AG04450 (cell line): ENCODE results near the gene TTC7B. TPM values are rescaled to one million over a fixed set of nuclear protein-coding genes. Genes with fewer than 3 reads are reported as not detected.

Experiments
- CTCF ChIA-PET: fragments of 300-600, 350-600 bp; formaldehyde crosslinking; extraction: SDS; loops from one replicate; lab custom pipeline; 2022; ENCODE audit warnings: antibody characterized with exemption, inconsistent platforms; lab: Charles Lee
- POLR2A ChIA-PET: fragments of 350-600 bp; formaldehyde crosslinking; extraction: SDS; loops from one replicate; lab custom pipeline; 2021; ENCODE audit warnings: antibody characterized with exemption, inconsistent platforms; lab: Yijun Ruan, JAX
- DNase-seq: peaks from one replicate; pipeline ENCODE4 v3.0.0-alpha.2; 2011; ENCODE audit warnings: low read depth, low spot score
- H3K27ac ChIP-seq: one replicate; pipeline ENCODE4 v1.5.1; 2012; ENCODE audit warnings: low read depth, low read length, control low read depth
- H3K27me3 ChIP-seq: one replicate; pipeline ENCODE4 v1.6.0; 2012; ENCODE audit warnings: low read length; ENCODE audit not compliant: control insufficient read depth, insufficient read depth
- H3K4me3 ChIP-seq: 2 replicates; pipeline ENCODE4 v1.5.1; 2011; ENCODE audit warnings: mild to moderate bottlenecking, low read depth, low read length, control low read depth
- H3K9me3 ChIP-seq: 2 replicates; pipeline ENCODE4 v1.5.1; 2012; ENCODE audit warnings: low read length; ENCODE audit not compliant: control insufficient read depth, insufficient read depth
- CTCF ChIP-seq: IDR thresholded peaks from 2 replicates; pipeline ENCODE4 v1.5.1; 2011; ENCODE audit warnings: low read depth, low read length, control low read depth, inconsistent platforms
- polyA plus RNA-seq: library from polyadenylated mRNA; depleted of rRNA; stranded (reverse); fragments of >200 nt; gene quantifications from 2 replicates; pipeline ENCODE4 v1.2.3, GENCODE V29; 2011

TTC7B gene
- polyA plus RNA-seq, 1 experiment = 36.0 TPM

- no peak for TF ChIP-seq CTCF
- DNase-seq = no peak
- ChIA-PET CTCF (interaction anchor here (0.8 to 5.5 kb wide), 41 partner anchors 11 to 494 kb away, joined by 3 to 104 read pairs (median 6); partner anchors contain the start of gene NRDE2), POLR2A (interaction anchor here (1.0 to 1.6 kb wide), 3 partner anchors 10 to 378 kb away, joined by 3 to 12 read pairs (median 3); partner anchors contain the start of gene CALM1)
- no peaks in the 10 kb centered on the region for H3K27me3 ChIP-seq
- H3K4me3 ChIP-seq = peak overlapping the region; percentile 78
- no peaks in the 10 kb centered on the region for H3K9me3 ChIP-seq
- H3K27ac ChIP-seq = no peak overlapping the region
These were observed 57.3 kb downstream of the TTC7B start for GRCh38 chr14:90758959-90759358.

- Histone ChIP-seq H3K27ac (peak overlapping the region; percentile 57), H3K27me3 (no peaks in the 10 kb centered on the region), H3K4me3 (peak overlapping the region; percentile 78), H3K9me3 (no peaks in the 10 kb centered on the region)
- peak; percentile 74 for DNase-seq
- POLR2A ChIA-PET = interaction anchor here (0.6 to 1.6 kb wide), 6 partner anchors 11 to 456 kb away, joined by 3 to 12 read pairs (median 3); partner anchors contain the start of gene CALM1
- CTCF ChIA-PET = interaction anchor here (0.6 to 5.5 kb wide), 49 partner anchors 9 to 523 kb away, joined by 3 to 104 read pairs (median 5); no protein-coding TSS in a partner anchor
- peak; percentile 84 for TF ChIP-seq CTCF
These were observed 58.0 kb downstream of the TTC7B start for GRCh38 chr14:90758028-90758889.

GRCh38 chr14:90757452-90757851 is 58.8 kb downstream of the TTC7B start:
- TF ChIP-seq CTCF = no peak
- H3K27ac ChIP-seq = no peak overlapping the region
- no peak for DNase-seq
- CTCF ChIA-PET = interaction anchor here (1.0 to 5.5 kb wide), 13 partner anchors 9 to 492 kb away, joined by 3 to 104 read pairs (median 7); no protein-coding TSS in a partner anchor
- H3K27me3 ChIP-seq = no peaks in the 10 kb centered on the region
- no peaks in the 10 kb centered on the region for H3K9me3 ChIP-seq
- POLR2A ChIA-PET = interaction anchor here (1.3 to 1.6 kb wide), 2 partner anchors 358 to 360 kb away, joined by 4 to 12 read pairs; partner anchors contain the start of gene CALM1
- no peak overlapping the region for H3K4me3 ChIP-seq

- no peak overlapping the region for H3K4me3 ChIP-seq
- H3K27ac ChIP-seq = no peak overlapping the region
- no peaks in the 10 kb centered on the region for H3K9me3 ChIP-seq
- ChIA-PET CTCF (interaction anchor here (1.0 to 5.5 kb wide), 5 partner anchors 13 to 470 kb away, joined by 3 to 104 read pairs (median 59); no protein-coding TSS in a partner anchor), POLR2A (no interaction called here)
- no peak for DNase-seq
- H3K27me3 ChIP-seq = no peaks in the 10 kb centered on the region
- TF ChIP-seq CTCF = no peak
These were observed 59.4 kb downstream of the TTC7B start for GRCh38 chr14:90756755-90757345.
